GM19452 (cell line): ENCODE data around the gene FOXC2.

ENCODE experiments used
- ATAC-seq: cut with Tn5 transposase; IDR thresholded peaks from one replicate; pipeline ENCODE4 v1.9.1; 2021; ENCODE audit not compliant: unreplicated experiment

FOXC2 gene

DNA sequence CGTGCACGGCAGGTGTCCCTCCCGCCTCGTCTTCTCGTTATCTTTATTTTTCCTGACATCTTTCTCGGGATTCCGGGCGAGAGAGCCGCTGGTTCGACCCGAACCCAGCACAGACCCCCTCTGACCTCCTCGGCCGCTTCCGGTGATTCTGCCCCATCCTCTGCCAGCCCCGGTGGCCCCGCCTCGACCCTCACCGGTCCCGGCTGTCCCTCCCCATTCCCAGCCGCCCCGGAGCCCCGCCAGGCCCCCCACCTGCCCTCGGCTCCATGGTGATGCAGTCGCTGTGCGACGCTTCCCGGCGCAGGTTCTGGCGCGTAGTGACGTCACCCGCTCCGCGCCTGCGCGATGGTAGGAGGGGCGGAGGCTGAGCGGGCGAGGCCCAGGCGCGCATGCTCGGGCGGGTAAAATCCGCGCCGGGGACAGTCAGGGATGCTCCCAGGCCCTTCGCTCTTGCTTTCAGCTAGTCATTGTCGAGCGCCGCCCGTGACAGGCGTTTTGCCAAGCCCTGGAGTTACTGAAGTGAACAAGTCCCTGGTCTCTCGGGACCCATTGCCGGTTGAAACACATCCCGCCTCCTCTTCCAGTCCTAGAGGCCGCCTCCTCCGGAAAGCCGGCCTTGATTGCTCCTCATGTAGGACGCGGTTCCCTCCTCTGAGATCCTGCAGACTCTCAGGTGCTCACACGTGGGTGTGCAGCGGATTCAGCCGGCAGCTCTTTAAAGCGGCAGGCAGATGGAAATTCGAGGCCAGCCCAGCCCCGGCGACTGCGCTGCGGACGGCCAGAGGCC, 11.5 kb upstream of the FOXC2 start, which contains the start of gene MTHFSD:
Gene MTHFSD (minus strand): TSS at position 319 of the 787 bp plus-strand sequence. CDS start 51 bp downstream, at position 268.
- peak; percentile 78 for ATAC-seq

- ATAC-seq: no peak
Measured at GRCh38 chr16:86555704-86556075, 10.9 kb upstream of the FOXC2 start.

DNA sequence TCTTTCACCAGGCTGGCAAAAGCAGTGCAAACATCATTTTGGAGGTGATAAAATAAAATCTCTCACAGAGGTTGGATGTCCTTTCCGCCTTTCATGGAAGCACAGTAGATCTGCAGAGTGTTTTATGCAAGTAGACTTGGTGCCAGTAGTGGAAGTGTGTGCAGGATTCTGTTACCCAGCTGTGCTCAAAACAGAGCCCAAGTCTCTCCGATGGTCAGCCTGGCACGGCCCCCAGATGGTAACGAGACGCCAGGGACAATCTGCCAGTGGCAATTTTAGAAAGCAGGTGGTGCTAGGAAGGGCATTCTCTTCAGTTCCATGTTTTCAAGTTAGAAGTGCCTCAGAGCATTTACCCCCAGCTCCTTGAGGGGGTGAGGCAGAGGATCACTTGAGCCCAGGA, 10.1 kb upstream of the FOXC2 start:
- no peak for ATAC-seq

GRCh38 chr16:86557587-86557986, 9.0 kb upstream of the FOXC2 start:
- ATAC-seq: no peak

DNA sequence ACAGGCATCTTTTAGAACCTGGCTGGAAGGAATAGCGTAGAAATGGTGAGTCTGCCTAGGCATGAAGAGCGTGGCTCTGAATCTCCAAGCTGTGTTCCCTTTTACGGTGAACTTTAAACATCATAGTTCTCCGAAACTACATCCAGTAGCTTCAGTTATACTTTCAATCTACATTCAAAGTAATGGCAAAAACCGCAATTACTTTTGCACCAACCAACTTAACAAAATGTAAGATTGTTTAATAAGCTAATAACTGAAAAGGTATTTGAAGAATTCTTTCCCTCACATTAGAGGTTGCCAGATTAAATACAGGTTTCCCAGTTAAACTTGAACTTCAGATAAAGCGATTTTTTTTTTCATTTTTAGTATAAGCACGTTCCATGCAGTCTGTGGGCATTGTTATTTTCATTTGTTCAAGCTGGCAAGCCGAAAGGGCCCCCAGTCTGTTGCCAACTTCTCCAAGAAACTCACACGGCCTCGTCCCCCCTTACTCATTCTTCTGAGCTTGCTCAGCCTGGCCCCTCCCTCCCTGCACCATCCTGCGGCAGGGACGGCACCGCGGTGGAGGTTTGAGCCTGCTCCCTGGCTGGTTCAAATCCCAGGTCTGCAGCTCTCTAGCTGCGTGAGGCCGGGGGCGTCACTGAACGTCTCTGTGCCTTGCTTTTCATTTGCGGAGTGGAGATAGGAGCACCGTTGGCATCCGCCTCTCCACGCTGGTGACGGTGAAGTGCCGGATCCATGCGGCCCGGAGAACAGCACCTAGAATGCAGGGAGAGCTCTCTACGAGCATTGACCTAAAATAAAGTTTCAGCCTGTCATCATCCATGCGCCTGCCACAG, 8.1 kb upstream of the FOXC2 start:
- no peak for ATAC-seq

GRCh38 chr16:86559802-86560305, 6.8 kb upstream of the FOXC2 start:
- no peak for ATAC-seq

- ATAC-seq: no peak
Measured at GRCh38 chr16:86562356-86562755, 4.3 kb upstream of the FOXC2 start.

- no peak for ATAC-seq
Measured at GRCh38 chr16:86563469-86564345, 2.9 kb upstream of the FOXC2 start.

DNA sequence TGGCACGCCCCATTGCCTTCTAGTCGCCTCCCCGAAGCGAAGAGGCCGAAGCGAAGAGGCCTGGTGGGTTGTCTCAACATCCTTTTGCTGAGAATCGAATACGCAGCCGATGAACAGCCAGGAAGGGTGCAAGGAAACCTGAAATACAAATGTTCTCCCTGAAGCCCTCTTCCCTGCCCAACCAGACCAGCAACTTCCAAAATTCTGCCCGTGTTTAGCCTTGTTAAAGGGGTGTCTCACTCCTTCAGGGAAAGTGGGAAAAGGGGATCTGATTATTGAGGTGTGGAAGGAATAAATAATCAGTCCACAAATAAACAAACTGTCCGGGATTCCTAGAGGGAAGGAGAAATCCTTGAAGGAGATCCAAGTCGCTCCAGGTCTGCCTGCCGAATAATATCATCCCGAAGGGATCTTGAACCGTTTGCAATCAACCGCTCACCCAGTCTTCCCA, 1.4 kb upstream of the FOXC2 start:
- no peak for ATAC-seq

DNA sequence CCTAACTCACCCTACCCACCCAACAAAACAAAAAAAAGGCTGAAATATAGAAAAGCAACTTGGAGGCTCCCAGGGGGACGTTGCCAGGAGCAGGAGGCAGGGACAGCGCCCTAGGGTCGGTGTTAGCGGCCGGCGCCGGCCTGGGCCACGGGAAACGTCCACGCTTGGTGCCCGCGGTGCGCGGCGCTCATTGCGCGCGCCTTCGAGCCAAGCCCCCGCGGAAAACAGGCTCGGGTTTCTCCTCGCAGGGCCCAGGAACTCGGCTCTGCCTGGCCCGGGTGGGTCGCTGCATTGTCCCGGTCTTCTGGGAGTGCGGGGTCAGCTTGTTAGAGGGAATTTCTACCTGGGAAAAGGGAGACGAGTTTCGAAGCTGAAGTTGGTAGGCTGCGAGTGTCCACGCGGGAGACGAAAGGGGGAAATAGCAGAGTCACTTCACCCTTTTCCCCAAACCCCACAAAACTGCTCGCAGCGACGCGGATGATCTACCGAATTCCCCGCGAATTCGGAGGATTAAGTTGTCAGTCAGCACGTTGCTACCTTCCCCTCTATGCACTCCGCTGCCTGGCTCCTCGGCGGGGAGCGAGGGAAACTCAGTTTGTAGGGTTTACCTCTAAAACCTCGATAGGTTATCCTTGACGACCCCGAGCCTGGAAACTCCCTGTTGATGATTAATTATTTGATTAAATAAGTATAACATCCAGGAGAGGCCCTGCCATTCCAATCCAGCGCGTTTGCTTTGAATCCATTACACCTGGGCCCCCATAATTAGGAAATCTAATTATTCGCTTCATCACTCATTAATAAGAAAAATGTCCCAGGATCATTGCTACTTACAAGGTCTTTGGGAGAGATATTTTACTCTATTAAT, 751 bp upstream of the FOXC2 start:
- ATAC-seq: no peak

- no peak for ATAC-seq
Measured at GRCh38 chr16:86566966-86567700, 504 bp downstream of the FOXC2 start.

- ATAC-seq: no peak
Measured at GRCh38 chr16:86567701-86568581, 1.3 kb downstream of the FOXC2 start.

DNA sequence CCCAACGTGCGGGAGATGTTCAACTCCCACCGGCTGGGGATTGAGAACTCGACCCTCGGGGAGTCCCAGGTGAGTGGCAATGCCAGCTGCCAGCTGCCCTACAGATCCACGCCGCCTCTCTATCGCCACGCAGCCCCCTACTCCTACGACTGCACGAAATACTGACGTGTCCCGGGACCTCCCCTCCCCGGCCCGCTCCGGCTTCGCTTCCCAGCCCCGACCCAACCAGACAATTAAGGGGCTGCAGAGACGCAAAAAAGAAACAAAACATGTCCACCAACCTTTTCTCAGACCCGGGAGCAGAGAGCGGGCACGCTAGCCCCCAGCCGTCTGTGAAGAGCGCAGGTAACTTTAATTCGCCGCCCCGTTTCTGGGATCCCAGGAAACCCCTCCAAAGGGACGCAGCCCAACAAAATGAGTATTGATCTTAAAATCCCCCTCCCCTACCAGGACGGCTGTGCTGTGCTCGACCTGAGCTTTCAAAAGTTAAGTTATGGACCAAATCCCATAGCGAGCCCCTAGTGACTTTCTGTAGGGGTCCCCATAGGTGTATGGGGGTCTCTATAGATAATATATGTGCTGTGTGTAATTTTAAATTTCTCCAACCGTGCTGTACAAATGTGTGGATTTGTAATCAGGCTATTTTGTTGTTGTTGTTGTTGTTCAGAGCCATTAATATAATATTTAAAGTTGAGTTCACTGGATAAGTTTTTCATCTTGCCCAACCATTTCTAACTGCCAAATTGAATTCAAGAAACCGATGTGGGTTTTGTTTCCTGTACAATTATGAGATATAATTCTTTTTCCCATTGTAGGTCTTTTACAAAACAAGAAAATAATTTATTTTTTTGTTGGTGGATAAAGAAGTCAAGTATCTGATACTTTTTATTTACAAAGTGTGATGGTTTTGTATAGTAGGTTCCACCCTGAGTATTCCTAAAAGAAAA, 2.3 kb downstream of the FOXC2 start:
- no peak for ATAC-seq

- ATAC-seq: no peak
Measured at GRCh38 chr16:86569701-86570447, 3.2 kb downstream of the FOXC2 start.

DNA sequence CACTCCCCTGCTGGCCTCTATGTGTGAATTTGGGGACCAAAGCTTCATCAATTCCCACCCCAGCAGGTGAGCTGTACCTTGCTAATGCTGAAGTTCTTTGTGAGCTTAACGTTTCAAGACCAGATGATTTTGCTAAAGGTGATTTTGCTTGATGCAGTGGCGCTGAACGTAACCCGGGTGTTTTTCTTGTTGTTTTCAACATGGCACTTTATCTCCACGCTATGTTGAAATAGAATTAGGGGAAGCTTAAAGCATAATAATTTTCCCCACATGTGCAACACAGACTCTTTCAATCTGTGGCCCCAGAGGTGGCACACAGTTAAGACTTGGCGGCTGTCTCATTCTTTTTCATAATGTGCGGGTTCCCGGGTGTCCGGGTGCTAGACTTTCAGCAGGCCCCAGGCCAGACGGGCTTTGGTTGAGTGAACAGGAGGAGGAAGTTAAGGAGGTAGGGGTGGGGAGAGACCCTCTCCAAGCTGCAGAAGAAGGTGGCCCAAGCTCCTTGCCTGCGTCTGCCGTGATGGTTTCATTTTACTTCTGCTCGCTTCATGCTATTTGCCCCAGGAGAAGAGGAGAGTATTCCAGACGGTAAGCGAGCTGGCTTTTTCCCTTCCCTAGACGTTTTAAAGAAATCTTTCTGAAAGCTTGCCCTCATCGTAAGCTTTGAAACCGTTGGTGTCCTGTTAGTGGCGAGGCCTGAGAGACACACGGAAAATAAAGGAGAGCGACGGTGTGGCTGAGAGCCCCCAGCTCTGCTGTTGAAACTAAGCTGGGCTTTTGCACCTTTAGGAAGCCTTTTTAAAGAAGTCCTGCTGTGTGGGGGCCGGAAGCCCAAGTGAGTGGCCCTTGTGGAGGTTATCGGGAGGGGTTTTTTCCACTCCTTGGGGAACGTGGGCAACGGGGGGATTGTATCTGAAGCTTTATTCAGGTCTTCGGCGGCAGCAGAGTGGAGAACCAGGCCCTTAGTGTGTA, 4.2 kb downstream of the FOXC2 start:
- ATAC-seq: no peak
